GM19193 (cell line): ENCODE results near the gene CDH5.

Source experiments
- POLR2A ChIP-seq: IDR thresholded peaks from 4 replicates; pipeline ENCODE4 v1.6.1; 2011; ENCODE audit not compliant: insufficient read depth, insufficient read length; ENCODE audit errors: extremely low read depth

Gene CDH5

GRCh38 chr16:66426112-66427035, 59.9 kb downstream of the CDH5 start:
- no peak for TF ChIP-seq POLR2A

GRCh38 chr16:66427036-66427860, 60.8 kb downstream of the CDH5 start, which contains the start of gene BEAN1:
BEAN1 (plus strand) TSS chr16:66427295; CDS start chr16:66437677, 10,382 bp downstream.
- no peak for TF ChIP-seq POLR2A

- no peak for TF ChIP-seq POLR2A
These were observed 61.6 kb downstream of the CDH5 start for GRCh38 chr16:66427871-66428681.

GRCh38 chr16:66428682-66429251, 62.3 kb downstream of the CDH5 start:
- TF ChIP-seq POLR2A, result no peak

- no peak for TF ChIP-seq POLR2A
These were observed 62.9 kb downstream of the CDH5 start for GRCh38 chr16:66429290-66429962.

- TF ChIP-seq POLR2A, result no peak
These were observed 63.7 kb downstream of the CDH5 start for GRCh38 chr16:66430214-66430613.

- TF ChIP-seq POLR2A, result no peak
These were observed 65.3 kb downstream of the CDH5 start for GRCh38 chr16:66431760-66432159.

GRCh38 chr16:66432429-66432828, 65.9 kb downstream of the CDH5 start:
- TF ChIP-seq POLR2A, result no peak

- no peak for TF ChIP-seq POLR2A
These were observed 68.3 kb downstream of the CDH5 start for GRCh38 chr16:66434619-66435430.

- no peak for TF ChIP-seq POLR2A
These were observed 69.4 kb downstream of the CDH5 start for GRCh38 chr16:66435896-66436295.

- no peak for TF ChIP-seq POLR2A
These were observed 71.0 kb downstream of the CDH5 start for GRCh38 chr16:66437391-66437945.

GRCh38 chr16:66438536-66438935, 72.0 kb downstream of the CDH5 start:
- TF ChIP-seq POLR2A, result no peak

- no peak for TF ChIP-seq POLR2A
These were observed 72.7 kb downstream of the CDH5 start for GRCh38 chr16:66439051-66439730.

GRCh38 chr16:66440271-66440802, 73.8 kb downstream of the CDH5 start:
- TF ChIP-seq POLR2A, result no peak
